PC-3 (cell line): ENCODE measurements around the gene AGFG1.

Experiments used
- CTCF ChIP-seq: fragments of 300-600 bp; sonication (generic); conservative IDR thresholded peaks from 2 replicates; pipeline ENCODE4 v1.5.1; 2017; ENCODE audit warnings: antibody characterized with exemption, low read depth, mild to moderate bottlenecking, low read length
- EZH2 ChIP-seq: fragments of 300-600 bp; sonication (generic); IDR thresholded peaks from one replicate; pipeline ENCODE4 v1.6.1; 2017; ENCODE audit warnings: antibody characterized with exemption, mild to moderate bottlenecking, low read length; ENCODE audit not compliant: unreplicated experiment
- EZH2phosphoT487 ChIP-seq: fragments of 300-600 bp; sonication (generic); IDR thresholded peaks from 2 replicates; pipeline ENCODE4 v1.6.1; 2018; ENCODE audit warnings: mild to moderate bottlenecking, antibody characterized with exemption, low read length, borderline replicate concordance

- TF ChIP-seq EZH2 (no peak), EZH2phosphoT487 (no peak), CTCF (no peak)
Measured at GRCh38 chr2:227570615-227571014, 98.7 kb downstream of the AGFG1 start.
